GM12875 (cell line): ENCODE results near the gene PRKN.

ENCODE experiments used
- H3K4me3 ChIP-seq: one replicate; pipeline ENCODE4 v1.5.1; 2011; ENCODE audit warnings: low read depth, low read length, control low read depth
- TF ChIP-seq, protein P1 (sequence below): IDR thresholded peaks from 2 replicates; pipeline ENCODE4 v1.5.1; 2011; ENCODE audit warnings: low read depth, mild to moderate bottlenecking, control low read depth, inconsistent platforms, low read length, moderate library complexity, borderline replicate concordance; ENCODE audit not compliant: insufficient read depth

PRKN gene

DNA sequence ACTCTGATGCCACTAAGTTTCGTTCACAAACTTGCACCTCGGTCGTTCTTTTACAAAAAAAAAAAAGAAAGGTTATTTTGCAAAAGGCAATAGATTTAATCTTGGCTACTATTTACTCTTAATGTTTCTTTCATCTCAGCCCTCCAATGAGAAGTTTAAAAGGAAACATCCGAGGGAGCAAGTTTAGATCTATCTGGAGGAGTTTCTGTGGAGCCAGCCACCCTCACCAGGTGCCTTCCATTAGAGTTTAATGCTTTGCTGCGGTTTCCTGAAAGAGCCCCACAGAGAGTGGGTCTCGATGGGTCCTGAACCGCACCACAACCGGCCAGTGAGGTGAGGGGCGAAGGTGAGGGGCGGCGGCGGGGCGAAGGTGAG lies 632 bp downstream of the PRKN start:
- TF ChIP-seq, protein P1, sequence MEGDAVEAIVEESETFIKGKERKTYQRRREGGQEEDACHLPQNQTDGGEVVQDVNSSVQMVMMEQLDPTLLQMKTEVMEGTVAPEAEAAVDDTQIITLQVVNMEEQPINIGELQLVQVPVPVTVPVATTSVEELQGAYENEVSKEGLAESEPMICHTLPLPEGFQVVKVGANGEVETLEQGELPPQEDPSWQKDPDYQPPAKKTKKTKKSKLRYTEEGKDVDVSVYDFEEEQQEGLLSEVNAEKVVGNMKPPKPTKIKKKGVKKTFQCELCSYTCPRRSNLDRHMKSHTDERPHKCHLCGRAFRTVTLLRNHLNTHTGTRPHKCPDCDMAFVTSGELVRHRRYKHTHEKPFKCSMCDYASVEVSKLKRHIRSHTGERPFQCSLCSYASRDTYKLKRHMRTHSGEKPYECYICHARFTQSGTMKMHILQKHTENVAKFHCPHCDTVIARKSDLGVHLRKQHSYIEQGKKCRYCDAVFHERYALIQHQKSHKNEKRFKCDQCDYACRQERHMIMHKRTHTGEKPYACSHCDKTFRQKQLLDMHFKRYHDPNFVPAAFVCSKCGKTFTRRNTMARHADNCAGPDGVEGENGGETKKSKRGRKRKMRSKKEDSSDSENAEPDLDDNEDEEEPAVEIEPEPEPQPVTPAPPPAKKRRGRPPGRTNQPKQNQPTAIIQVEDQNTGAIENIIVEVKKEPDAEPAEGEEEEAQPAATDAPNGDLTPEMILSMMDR = no peak

DNA sequence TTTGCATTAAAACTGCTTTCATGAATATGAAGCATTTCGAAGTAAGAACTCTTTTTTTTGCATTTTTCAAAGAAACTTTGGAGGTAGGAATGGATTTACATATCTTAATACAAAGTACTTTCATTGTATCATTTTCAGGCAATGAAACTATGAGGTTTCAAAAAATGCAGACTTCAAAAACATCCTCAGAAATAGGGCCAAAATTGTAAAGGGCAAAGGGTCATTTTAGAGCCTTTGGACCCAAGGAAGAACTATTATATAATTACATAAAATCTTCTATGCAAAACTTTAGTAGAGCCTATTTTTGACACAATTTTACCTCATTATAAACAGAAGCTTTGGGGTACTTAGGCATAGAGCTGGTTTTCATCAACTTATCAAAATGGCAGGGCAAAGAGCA lies 4.9 kb downstream of the PRKN start:
- no peak overlapping the region for H3K4me3 ChIP-seq
- TF ChIP-seq, protein P1 = no peak

More for the DNA sequence above, 632 bp downstream of the PRKN start:
- H3K4me3 ChIP-seq = peak overlapping the region; percentile 54

DNA sequence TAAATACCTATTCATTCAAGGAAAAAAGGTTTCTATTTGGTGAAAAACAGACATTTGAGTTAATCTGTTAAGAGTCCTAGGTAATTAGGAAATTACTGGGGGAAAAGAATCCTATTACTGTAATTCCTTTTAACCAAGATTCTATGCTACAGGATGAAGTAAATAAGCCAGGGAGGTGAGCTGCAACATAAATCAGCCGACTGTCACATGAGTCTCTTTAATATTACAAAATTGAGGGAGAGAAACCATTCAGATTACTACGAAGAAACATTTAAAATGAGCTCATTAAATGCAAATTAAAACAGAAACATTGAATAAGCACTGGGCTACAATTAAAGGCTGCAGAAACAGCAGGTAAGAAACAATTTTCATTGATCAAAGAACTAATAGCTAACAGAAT lies 5.3 kb downstream of the PRKN start:
- H3K4me3 ChIP-seq = no peak overlapping the region
- TF ChIP-seq, protein P1 = no peak

DNA sequence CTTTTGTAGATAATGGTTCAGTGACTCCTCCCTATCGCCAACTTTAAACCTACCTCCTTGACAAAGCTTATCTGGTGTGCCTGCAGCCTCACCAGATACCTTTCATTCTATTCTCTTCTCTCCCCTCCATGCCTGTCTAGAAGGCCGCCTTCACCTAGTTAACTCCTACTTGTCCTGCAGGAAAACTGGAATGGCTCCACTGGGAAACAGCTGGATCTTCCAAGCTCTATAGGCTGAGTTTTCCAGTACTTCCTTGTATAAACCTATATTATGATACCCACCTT lies 6.2 kb downstream of the PRKN start:
- TF ChIP-seq, protein P1 = no peak
- no peak overlapping the region for H3K4me3 ChIP-seq

DNA sequence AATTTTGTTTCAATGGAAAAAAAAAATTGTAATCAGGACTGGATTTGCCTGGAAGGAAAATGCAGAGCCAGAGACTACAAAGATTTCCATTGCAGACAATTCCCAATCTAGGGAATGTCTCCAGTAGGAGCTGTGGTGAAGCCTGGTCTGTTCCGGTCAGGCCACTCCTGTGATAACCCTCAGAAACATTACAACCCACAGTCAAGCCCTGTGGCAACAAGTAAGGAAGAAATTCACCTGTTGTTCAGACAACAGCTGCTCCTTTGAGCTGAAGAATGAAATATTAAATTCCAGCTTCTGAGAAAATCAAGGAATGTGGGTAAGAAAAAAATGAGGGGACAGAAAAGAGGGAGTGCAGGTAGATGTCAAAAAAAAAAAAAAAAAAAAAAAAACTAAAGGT lies 8.0 kb downstream of the PRKN start:
- H3K4me3 ChIP-seq = no peak overlapping the region
- TF ChIP-seq, protein P1 = no peak

DNA sequence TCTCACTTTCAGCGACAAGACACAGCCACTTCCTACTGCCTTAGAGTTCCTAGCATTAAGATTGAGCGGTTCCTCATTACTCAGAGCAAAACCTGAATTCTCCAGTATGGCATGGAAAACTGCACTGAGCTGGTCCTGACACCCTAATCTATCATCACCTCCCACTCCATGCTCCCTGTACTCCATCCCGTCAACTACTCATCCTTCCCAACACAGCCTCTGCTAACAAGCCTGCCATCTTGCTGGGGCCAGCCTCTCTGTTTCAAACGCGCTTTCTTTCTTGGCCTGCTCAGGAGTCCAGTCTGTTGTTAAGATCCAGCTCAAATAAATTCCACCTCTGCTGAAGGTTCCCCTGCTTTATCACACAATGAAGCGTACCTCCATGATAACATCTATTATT lies 12.0 kb downstream of the PRKN start:
- no peak overlapping the region for H3K4me3 ChIP-seq
- TF ChIP-seq, protein P1 = no peak

DNA sequence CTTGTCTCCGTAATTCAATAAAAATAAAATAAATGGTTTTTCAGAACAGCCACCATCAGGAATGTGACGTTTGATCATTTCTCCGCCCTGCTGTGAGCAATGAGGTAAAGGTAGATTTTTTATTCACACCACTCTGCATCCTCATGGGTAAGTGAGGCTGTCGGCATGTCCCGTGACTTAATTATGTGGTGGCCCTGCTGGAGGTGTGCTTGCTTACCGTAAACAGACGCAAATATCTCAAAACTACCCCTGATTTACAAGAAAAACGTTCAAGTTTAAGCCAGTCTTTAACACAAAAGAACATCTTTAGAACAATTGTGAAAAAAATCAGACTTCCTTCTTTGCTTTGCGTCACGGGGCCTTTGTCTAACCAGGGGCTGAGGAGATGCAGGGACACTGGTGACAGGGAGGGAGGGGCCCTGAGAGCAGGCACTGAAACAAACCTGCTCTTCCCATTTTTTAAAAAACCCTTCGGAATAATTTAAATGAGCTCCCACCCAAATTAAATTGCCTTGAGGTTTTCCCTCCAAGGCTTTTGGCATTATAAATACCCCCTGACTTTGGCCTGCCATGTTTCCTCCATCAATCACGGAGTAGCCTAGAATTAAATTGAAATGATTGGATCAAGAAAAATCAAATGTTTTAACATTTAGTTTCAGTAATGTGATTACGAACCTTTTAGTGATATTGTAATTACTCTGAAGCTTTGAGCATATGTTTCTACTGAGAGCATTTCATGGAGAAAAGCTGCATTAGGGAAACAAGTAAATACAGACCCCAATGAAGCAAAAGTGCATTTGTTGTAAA lies 13.4 kb downstream of the PRKN start:
- no peak overlapping the region for H3K4me3 ChIP-seq
- TF ChIP-seq, protein P1 = no peak
